ENCODE results near the gene ACVR1.
A peak's percentile ranks its signal among the peaks of the same experiment; 100 is the strongest.
"Not testable (repeated sequence)": the region's sequence is repeated elsewhere in the genome, so short reads cannot be mapped to it uniquely, and the experiment has no call there.

ACVR1 gene

DNA sequence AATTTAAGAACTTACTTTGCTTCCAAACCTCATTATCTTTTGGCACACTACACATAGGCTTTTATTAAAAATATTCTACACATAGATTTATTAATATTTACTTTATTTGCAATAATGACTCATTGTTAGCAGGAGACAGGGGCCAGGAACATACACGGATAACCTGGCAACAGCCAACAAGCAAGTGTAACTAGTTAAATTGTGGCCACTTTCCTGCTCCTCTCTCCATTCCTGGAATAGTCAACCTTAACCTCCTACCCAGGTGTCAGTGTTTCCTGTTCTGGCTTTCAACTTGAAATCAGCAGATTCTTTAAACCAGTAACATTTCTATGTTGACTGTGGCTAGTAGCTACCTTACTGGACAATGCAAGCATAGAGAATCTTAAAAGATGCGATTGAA is 26.5 kb downstream of the ACVR1 start:
- DNase-seq, result no peak

DNA sequence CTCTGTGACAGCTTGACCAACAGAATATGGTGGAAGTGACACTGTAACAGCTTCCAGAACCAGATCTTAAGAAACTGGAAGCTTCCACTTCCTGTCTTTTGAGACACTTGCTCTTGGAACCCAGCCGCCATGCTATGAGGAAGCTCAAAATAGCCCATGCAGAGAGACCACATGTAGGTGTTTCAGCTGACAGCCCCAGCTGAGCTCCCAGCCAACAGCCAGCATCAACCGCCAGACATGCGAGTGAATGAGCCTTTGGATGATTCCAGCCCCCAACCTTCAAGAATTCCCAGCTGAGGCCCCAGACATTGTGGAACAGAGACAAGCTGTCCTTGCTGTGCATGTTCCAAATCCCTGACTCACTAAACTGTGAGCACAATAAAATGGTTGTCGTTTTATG is 27.9 kb downstream of the ACVR1 start:
- DNase-seq, result no peak

GRCh38 chr2:157845081-157845480 is 31.0 kb downstream of the ACVR1 start:
- DNase-seq, result no peak

DNA sequence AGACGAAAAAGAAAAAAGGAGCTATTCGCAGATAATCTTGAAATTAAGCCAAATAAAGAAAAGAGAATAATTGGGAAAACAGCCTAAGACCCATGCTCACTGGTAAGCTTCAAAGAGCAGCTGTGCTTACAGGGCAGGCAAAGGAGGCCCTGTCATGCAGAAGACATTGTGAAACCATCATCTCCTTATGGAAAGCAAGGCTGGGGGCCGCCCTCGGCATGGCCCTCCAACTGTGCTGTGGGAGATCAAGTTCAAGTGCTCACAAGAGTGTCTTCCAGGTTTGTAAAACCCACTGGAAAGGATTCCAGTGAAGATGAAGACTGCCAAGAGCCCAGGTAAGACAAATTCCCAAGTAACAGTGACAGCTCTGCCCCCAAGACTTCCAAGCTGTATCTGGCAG is 32.2 kb downstream of the ACVR1 start:
- DNase-seq, result no peak

DNA sequence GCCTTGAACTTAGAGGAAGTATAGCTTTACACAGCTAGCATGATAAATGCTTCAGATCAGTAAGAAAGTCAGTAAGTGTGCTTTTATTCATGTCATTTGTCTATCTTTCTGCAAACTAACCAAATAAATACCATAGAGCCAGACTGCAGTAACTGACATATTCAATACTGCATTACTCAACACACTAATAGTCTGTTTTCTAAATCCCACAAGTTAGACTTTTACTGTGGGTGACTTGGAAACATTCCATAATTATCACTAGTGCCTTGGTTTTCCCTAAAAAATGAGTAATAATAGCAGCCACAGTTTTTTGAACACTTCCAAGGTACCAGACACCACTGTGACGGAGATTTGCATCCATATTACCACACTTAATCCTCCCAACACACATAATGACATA is 33.0 kb downstream of the ACVR1 start:
- DNase-seq, result no peak

GRCh38 chr2:157842106-157842879 is 33.8 kb downstream of the ACVR1 start:
- DNase-seq, result no peak

GRCh38 chr2:157841485-157841884 is 34.6 kb downstream of the ACVR1 start:
- no peak for DNase-seq

- no peak for DNase-seq
Observed at GRCh38 chr2:157840568-157841156, 35.5 kb downstream of the ACVR1 start.

DNA sequence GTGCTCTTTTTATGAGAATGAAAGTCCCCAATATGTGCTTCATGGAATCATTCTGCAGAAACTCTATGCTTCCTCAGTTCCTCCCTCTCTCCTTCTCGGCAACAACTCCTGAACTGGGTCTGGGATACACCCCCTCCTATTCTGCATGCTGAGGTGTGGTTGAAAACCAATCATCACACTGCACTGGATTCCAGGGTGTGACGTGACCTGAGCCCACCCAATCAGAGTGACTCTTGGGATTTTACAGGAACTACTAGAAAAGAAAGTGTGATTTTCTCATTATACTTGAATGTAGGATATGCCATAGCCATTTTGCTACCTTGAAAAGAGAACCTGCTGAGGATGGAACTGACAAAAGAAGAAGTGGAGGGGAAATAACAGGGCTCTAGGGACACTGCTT is 36.3 kb downstream of the ACVR1 start:
- DNase-seq, result no peak

DNA sequence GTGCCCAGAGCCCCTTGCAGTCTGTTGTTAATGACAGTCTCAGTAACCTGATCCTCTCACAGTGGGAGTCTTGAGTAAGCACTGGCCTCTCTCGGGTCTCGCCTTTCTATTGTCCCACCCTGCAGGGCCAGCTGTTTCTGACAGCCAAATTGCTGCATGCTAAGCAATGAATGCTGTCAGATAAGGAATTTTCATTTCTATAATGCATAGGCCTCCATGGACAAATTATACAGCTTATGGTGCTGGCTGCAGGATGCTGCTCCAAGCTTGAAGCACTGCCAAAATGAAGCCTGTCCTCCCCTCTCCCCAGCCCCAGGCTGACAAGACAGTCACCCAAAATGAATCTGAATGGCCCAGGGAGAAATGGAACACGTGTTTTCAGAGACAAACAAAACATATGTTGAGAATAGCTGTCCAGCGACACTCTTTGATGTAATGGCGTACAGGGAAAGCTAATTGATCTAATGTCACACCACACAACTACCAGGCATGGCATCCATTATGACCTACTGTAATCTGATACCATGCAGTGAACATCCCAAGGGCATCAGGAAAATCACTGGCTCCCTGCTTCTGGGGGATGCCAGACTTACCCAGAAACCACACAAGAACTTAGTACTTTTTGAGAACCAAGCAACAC is 36.8 kb downstream of the ACVR1 start:
- DNase-seq, result no peak

GRCh38 chr2:157838442-157839161 is 37.5 kb downstream of the ACVR1 start:
- peak; percentile 43 for DNase-seq

GRCh38 chr2:157837851-157838441 is 38.2 kb downstream of the ACVR1 start:
- DNase-seq, result no peak

DNA sequence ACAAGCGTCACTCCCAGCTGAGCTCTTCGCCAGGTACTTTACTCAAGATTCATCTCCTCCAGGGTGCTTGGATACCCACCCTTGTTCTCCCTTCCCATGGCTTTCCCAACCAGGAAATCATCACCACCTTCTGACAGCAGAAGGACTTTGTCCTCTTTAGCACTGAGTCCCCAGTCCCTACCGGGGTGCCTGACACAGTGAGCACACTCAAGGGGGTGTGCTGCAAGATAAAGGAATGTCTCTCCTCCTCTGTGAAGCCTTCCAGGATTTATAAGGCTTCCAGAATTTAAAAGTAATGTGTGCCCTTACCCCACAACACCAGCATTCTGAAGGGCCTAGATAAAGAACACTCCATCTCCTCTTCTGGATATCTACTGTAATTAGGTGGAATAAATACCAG is 39.6 kb downstream of the ACVR1 start:
- DNase-seq, result no peak

DNA sequence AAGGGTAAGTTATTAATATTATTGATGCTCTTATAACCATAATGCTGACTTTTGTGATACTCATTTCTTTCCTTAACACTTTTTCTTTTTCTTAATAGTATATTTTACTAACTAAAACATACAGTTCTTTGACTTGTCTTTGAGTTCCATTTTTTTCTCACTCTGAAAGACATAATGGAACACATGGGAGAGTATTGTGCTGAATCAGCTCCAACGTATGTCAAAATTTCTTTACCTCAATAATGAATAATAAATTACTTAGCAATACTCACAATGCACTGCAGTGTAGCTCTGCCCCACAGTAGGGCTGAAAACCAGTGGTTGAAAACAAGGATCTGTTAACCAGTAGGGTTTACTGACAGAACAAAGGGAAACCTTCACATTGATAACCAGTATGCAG is 40.7 kb downstream of the ACVR1 start:
- no peak for DNase-seq

DNA sequence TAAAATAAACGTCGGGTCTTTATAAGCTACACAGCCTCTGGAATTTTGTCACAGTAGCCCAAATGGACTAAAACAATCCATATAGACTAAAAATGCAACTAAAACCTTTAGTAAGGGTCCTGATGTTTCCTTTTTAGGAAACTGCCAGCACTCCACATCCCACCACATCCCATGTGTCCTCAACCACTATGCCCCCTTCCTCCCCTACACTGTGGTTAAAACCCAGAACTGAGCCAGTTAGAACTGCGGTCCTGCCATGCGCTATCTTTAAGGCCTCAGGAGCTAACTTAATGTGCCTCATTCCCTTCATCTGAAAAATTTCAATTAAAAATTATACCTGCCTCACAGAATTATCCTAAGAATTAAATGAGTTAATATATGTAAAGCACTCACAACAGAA is 41.1 kb downstream of the ACVR1 start:
- no peak for DNase-seq

- DNase-seq, result no peak
Observed at GRCh38 chr2:157833721-157834120, 42.4 kb downstream of the ACVR1 start.

GRCh38 chr2:157831573-157832315 is 44.4 kb downstream of the ACVR1 start:
- DNase-seq, result no peak

DNA sequence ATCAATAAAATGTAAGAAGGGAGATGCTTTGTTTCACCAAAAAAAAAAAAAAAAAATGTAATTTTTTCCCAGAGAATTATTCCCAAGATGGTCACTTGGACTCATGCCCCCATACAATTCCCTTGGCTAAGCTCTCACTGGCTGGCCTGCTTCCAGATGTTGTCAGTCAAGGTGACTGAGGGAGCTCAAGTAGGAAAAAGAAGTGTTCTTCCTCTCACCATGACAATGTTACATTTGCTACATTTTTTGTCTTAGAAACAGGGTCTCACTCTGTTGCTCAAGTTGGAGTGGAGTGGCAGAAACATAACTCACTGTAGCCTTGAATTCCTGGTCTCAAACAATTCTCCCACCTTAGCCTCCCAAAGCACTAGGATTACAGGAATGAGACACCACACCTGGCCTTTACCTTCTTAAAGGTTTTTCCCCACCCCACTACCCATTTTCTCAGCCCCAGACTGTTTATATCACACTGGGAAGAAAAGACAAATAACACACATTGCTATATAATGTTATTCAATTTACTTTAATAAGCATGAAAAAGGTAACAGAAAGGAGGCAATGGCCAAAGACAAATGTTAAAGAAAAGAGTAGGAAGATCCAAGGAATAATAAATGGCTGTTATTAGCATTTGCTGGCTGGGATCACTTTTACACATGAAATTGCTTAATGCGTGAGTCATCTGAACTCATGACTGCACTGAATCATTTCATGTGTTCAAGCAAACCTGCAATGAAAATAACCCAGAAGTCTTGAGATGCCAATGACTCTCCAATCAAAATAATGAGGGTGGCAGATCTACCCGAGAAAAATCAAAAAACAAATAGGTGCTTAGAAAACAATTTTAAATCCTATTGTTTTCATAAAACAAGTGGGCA is 45.2 kb downstream of the ACVR1 start:
- DNase-seq, result no peak

DNA sequence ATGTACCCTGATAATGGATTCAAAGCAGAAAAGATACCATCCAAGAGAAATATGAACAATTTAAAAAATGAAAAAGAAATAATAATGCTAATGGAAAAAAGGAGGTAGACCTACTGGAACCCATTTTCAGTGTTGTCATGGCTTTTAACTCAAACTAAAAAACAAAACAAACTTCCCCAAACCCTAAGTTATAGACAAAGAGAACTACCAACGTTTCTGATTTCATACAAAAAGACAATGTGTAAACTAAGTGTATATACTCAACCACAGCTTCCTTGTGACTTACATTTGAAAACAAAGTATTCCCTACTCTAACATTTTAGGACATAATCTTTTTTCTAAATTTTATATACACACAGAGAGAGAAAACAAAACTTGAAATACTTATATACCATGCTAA is 45.9 kb downstream of the ACVR1 start:
- no peak for DNase-seq

- no peak for DNase-seq
Observed at GRCh38 chr2:157827377-157827776, 48.8 kb downstream of the ACVR1 start.

DNA sequence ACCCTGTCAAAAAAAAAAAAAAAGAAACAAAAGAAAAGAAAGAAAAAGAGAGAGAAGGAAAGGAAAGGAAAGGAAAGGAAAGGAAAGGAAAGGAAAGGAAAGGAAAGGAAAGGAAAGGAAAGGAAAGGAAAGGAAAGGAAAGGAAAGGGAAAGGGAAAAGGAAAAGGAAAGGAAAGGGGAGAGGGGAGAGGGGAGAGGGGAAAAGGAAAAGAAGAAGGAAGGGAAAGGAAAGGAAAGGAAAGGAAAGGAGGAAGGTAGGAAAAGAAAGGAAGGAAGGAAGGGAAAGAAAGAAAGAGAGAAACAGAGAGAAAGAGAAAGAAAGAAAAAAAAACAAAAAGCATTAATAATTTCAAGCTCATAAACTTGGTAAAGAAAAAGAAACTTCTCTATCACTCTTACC is 49.5 kb downstream of the ACVR1 start:
- not testable (repeated sequence) for DNase-seq
